Hepatocyte (in vitro differentiated cells): ENCODE data around the gene HERC3. TPM values are rescaled to one million over a fixed set of nuclear protein-coding genes. Genes with fewer than 3 reads are reported as not detected.

ENCODE experiments used
- DNase-seq: peaks from one replicate; pipeline ENCODE4 v3.0.0-alpha.2; 2016; ENCODE audit warnings: low spot score
- H2AFZ ChIP-seq: fragments of 200-600 bp; sonication (generic); 2 replicates; pipeline ENCODE4 v1.6.0; 2016; ENCODE audit warnings: antibody characterized with exemption, mild to moderate bottlenecking
- H3K27ac ChIP-seq: fragments of 200-600 bp; sonication (generic); 2 replicates; pipeline ENCODE4 v1.5.1; 2016; ENCODE audit warnings: mild to moderate bottlenecking
- H3K27me3 ChIP-seq: fragments of 200-600 bp; sonication (generic); 2 replicates; pipeline ENCODE4 v1.6.1; 2016
- H3K36me3 ChIP-seq: fragments of 200-600 bp; sonication (generic); replicated peaks from 2 replicates; pipeline ENCODE4 v1.5.1; 2016; ENCODE audit warnings: low read depth; ENCODE audit not compliant: insufficient read depth
- H3K4me1 ChIP-seq: fragments of 200-600 bp; sonication (generic); 2 replicates; pipeline ENCODE4 v1.5.1; 2016; ENCODE audit warnings: mild to moderate bottlenecking, moderate library complexity; ENCODE audit not compliant: insufficient read depth
- H3K4me2 ChIP-seq: fragments of 200-600 bp; sonication (generic); 2 replicates; pipeline ENCODE4 v1.6.0; 2016
- H3K4me3 ChIP-seq: fragments of 200-600 bp; sonication (generic); 2 replicates; pipeline ENCODE4 v1.5.1; 2016; ENCODE audit warnings: mild to moderate bottlenecking
- H3K79me2 ChIP-seq: fragments of 200-600 bp; sonication (generic); 2 replicates; pipeline ENCODE4 v1.6.0; 2017; ENCODE audit warnings: mild to moderate bottlenecking
- H3K9me2 ChIP-seq: fragments of 200-600 bp; sonication (generic); replicated peaks from 2 replicates; pipeline ENCODE4 v1.6.0; 2017; ENCODE audit warnings: mild to moderate bottlenecking; ENCODE audit not compliant: insufficient read depth
- H3K9me3 ChIP-seq: fragments of 200-600 bp; sonication (generic); 2 replicates; pipeline ENCODE4 v1.5.1; 2016; ENCODE audit warnings: low read depth, mild to moderate bottlenecking
- H4K20me1 ChIP-seq: fragments of 200-600 bp; sonication (generic); 2 replicates; pipeline ENCODE4 v1.6.0; 2016; ENCODE audit warnings: mild to moderate bottlenecking; ENCODE audit not compliant: insufficient read depth, poor library complexity, severe bottlenecking
- EZH2 ChIP-seq: fragments of 200-600 bp; sonication (generic); IDR thresholded peaks from 2 replicates; pipeline ENCODE4 v1.6.1; 2016; ENCODE audit warnings: antibody characterized with exemption, mild to moderate bottlenecking, borderline replicate concordance
- EZH2phosphoT487 ChIP-seq: fragments of 200-600 bp; sonication (generic); IDR thresholded peaks from one replicate; pipeline ENCODE4 v1.6.1; 2018; ENCODE audit warnings: antibody characterized with exemption, mild to moderate bottlenecking, low read depth, moderate library complexity; ENCODE audit not compliant: unreplicated experiment, severe bottlenecking
- WGBS: methylation state at CpG from one replicate; pipeline ENCODE4 v1.1.6; 2016; ENCODE audit warnings: low lambda C conversion rate; ENCODE audit errors: missing lambda C conversion rate; 5-methylcytosine and 5-hydroxymethylcytosine counted together
- polyA plus RNA-seq: library from polyadenylated mRNA; unstranded; fragments of >200 nt; fragmentation: Nextera tagmentation; extraction: Ambion mirVana; gene quantifications from 2 replicates; pipeline ENCODE4 v1.2.1, GENCODE V29; 2016
- total RNA-seq: library from RNA; depleted of rRNA; stranded (reverse); fragments of >200 nt; gene quantifications from 2 replicates; pipeline ENCODE4 v1.2.3, GENCODE V29; 2014
- TF ChIP-seq, protein P1 (sequence below): fragments of 200-600 bp; sonication (generic); IDR thresholded peaks from 2 replicates; pipeline ENCODE4 v1.5.1; 2016; ENCODE audit warnings: antibody characterized with exemption, mild to moderate bottlenecking; ENCODE audit not compliant: poor library complexity

The HERC3 gene
- total and polyA plus RNA-seq, 2 experiments from 2014 or later = 8.6 to 13.2 TPM

DNA sequence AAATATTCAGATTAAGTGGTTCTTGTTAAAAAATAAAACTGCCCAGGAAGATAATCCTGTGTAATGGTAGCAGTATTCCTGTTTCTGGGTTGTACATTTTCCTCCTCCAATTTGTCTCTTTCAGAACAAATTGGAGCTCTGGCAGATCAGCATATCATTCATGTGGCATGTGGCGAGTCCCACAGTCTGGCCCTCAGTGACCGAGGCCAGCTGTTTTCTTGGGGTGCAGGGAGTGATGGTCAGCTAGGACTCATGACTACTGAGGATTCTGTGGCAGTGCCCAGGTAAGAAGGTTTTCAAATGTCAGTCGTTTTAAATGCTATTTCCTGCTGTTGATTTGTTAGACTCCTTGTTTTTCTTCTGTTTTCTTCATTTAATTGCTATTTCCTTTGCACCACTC lies 57.4 kb downstream of the HERC3 start:
- no peaks in the 10 kb centered on the region for H3K79me2 ChIP-seq
- H3K4me3 ChIP-seq = no peak overlapping the region
- DNase-seq = no peak
- no peaks in the 10 kb centered on the region for H3K36me3 ChIP-seq
- no peak overlapping the region for H3K27ac ChIP-seq
- no peak overlapping the region for H2AFZ ChIP-seq
- WGBS = 81% methylated on average over 3 of the region's 3 CpGs
- H4K20me1 ChIP-seq = no peaks in the 10 kb centered on the region
- no peak overlapping the region for H3K4me2 ChIP-seq
- TF ChIP-seq EZH2 (no peak), EZH2phosphoT487 (no peak)
- TF ChIP-seq, protein P1, sequence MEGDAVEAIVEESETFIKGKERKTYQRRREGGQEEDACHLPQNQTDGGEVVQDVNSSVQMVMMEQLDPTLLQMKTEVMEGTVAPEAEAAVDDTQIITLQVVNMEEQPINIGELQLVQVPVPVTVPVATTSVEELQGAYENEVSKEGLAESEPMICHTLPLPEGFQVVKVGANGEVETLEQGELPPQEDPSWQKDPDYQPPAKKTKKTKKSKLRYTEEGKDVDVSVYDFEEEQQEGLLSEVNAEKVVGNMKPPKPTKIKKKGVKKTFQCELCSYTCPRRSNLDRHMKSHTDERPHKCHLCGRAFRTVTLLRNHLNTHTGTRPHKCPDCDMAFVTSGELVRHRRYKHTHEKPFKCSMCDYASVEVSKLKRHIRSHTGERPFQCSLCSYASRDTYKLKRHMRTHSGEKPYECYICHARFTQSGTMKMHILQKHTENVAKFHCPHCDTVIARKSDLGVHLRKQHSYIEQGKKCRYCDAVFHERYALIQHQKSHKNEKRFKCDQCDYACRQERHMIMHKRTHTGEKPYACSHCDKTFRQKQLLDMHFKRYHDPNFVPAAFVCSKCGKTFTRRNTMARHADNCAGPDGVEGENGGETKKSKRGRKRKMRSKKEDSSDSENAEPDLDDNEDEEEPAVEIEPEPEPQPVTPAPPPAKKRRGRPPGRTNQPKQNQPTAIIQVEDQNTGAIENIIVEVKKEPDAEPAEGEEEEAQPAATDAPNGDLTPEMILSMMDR = no peak
- no peaks in the 10 kb centered on the region for H3K9me3 ChIP-seq
- H3K27me3 ChIP-seq = no peaks in the 10 kb centered on the region
- no peaks in the 10 kb centered on the region for H3K9me2 ChIP-seq
- H3K4me1 ChIP-seq = no peaks in the 10 kb centered on the region

- no peaks in the 10 kb centered on the region for H4K20me1 ChIP-seq
- H3K27ac ChIP-seq = no peak overlapping the region
- H3K9me2 ChIP-seq = no peaks in the 10 kb centered on the region
- no peak overlapping the region for H3K4me2 ChIP-seq
- no peak overlapping the region for H2AFZ ChIP-seq
- H3K4me1 ChIP-seq = no peaks in the 10 kb centered on the region
- TF ChIP-seq EZH2phosphoT487 = no peak
- TF ChIP-seq, protein P1 = no peak
- TF ChIP-seq EZH2 = no peak
- no peaks in the 10 kb centered on the region for H3K36me3 ChIP-seq
- no peak for DNase-seq
- H3K4me3 ChIP-seq = no peak overlapping the region
- WGBS = 88% methylated on average over 4 of the region's 4 CpGs
- no peaks in the 10 kb centered on the region for H3K27me3 ChIP-seq
- no peaks in the 10 kb centered on the region for H3K79me2 ChIP-seq
- no peaks in the 10 kb centered on the region for H3K9me3 ChIP-seq
Observed at GRCh38 chr4:88653371-88653946, 61.2 kb downstream of the HERC3 start.

DNA sequence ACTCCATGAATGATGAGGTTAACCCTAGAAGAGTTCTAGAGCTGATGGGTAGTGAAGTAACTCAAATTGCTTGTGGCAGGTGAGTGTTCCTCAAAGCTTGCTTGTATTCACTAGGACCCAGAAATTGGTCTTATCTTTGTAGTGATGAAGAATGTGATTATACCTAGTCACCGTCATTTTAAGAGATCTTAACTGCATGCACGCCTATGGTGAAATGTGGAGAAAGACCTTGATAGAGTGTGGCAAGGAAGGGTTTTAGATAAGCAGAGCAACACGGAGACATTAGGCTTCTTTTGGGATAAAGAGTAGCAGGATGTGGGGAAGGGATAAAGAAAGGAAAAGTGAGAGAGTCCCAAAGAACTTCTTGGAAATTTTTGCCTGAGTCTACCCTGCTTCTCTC lies 62.9 kb downstream of the HERC3 start:
- no peak overlapping the region for H3K4me2 ChIP-seq
- peaks cover 2% of the 10 kb centered on the region for H3K4me1 ChIP-seq
- H4K20me1 ChIP-seq = no peaks in the 10 kb centered on the region
- H3K4me3 ChIP-seq = no peak overlapping the region
- DNase-seq = no peak
- WGBS = 74% methylated on average over 3 of the region's 3 CpGs
- no peaks in the 10 kb centered on the region for H3K36me3 ChIP-seq
- TF ChIP-seq EZH2 (no peak), EZH2phosphoT487 (no peak)
- TF ChIP-seq, protein P1 = no peak
- H3K27me3 ChIP-seq = no peaks in the 10 kb centered on the region
- no peak overlapping the region for H3K27ac ChIP-seq
- H2AFZ ChIP-seq = no peak overlapping the region
- no peaks in the 10 kb centered on the region for H3K9me2 ChIP-seq
- H3K79me2 ChIP-seq = no peaks in the 10 kb centered on the region
- no peaks in the 10 kb centered on the region for H3K9me3 ChIP-seq
